ENCODE results near the gene SMIM31.

SMIM31 gene

GRCh38 chr4:164847967-164848649, 94.2 kb downstream of the SMIM31 start:
- DNase-seq (ENCODE audit: low spot score) = no peak
- TF ChIP-seq CTCF (IDR thresholded peaks at IDR 0.05; ENCODE audit: extremely low read depth, insufficient read depth, missing control alignments) = no peak
- in situ Hi-C loops (cut with MboI; ENCODE audit: low pct_unique_long_range_greater_than_20kb, low sequenced_read_pairs, unreplicated experiment) = no loop called here

All from GM13977 (cell line).